A549 treated with RU486 at 1 μM for 4 hours (cell line): ENCODE measurements around the gene RNF181. TPM values are rescaled to one million over a fixed set of nuclear protein-coding genes. Genes with fewer than 3 reads are reported as not detected.

Source experiments
- total RNA-seq: library from RNA; stranded (reverse); fragments of 200-300 nt; extraction: Qiagen RNA extraction; gene quantifications from 5 replicates; pipeline ENCODE4 v1.2.3, GENCODE V29; 2022; ENCODE audit warnings: low read depth

The RNF181 gene, protein sequence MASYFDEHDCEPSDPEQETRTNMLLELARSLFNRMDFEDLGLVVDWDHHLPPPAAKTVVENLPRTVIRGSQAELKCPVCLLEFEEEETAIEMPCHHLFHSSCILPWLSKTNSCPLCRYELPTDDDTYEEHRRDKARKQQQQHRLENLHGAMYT
- 183 to 198 TPM (median 189 TPM) in 5 replicates for total RNA-seq

DNA sequence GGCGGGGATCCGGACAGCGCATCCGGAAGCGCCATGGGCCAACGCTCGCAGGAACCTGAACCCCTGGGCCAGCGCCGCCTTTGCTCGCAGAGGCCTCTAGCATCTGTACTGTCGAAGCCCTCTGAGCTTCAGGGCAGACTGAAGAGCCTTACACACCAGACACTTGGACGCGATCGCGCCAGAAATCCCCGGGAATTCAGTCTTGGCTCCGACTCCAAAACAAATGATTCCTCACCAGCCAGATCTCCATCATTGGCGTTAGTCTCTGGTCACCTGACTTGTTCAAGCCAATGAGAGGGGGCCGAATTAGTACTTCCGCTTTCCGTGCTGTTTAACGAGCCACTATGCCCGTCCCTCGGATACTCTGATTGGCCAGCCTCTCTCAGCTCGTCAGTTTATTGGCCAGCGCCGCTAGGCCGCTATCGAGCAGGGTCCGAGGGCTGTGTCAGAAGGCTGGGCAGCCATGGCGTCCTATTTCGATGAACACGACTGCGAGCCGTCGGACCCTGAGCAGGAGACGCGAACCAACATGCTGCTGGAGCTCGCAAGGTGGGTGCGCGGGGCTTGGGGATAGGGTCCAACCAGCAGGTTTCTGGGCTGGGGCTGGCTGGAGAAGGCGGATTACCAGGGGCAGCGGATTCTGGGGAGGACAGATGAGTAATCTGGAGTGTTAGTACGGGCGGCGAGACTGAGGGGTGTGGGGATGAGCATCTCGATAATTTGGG lies at the start of gene RNF181:
Gene RNF181 (plus strand): TSS at position 445 of the 725 bp plus-strand sequence. CDS start 19 bp downstream, at position 464.

DNA sequence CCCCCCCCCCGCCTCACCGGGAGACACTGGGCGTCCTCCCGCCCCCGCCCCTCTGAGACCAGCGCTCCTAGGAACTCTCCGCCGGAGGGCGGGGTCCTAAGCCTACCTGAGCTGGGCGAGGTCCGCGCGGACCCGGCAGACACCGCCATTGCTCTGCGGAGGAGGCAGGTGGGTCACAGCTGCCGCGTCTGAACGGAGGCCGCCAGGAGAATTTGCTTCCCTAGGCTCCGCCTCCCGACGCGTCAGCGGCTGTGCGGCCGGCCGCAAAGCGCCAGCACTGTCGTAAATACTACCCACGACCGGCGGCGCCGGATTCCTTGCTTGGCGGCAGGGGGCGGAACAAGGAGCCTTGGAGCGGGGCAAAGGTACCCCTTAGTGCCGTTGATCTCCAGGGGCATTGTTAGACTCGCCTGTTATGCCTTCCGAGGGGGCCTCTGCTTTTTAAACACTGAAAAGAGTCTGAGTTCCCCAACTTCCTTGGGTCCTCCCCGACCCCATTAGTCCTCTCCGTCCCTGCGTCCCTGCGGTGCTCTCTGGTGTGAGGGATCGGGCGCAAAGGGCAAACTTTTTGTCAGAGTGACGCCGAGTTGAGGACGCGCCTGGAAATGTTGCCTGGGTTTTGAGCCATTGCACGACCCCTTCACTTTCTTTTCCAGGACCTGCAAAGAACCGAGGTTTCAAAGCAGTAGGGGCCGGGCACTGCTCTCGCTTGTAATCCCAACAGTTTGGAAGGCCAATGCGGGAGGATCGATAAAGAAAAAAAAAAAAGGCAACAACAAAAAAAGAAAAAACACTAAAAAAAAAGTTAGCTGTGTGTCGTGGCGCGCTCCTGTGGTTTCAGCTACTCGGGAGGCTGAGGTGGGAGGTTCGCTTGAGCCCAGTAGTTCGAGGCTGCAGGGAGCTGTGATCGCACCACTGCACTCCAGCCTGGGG lies 34.0 kb upstream of the RNF181 start, which contains the start of gene GGCX:
Gene GGCX (minus strand): TSS at position 214 of the 933 bp plus-strand sequence. CDS start 65 bp downstream, at position 149.

GRCh38 chr2:85577386-85578242 lies 17.9 kb upstream of the RNF181 start, which contains the start of gene VAMP8:
Gene VAMP8, plus strand, starts transcription at chr2:85577586. Its CDS starts 61 bp downstream, at chr2:85577647.

GRCh38 chr2:85584354-85584856 lies 11.1 kb upstream of the RNF181 start, which contains the start of gene VAMP5:
Gene VAMP5, plus strand, starts transcription at chr2:85584431. Its CDS starts 60 bp downstream, at chr2:85584491.

GRCh38 chr2:85602476-85603234 lies 7.1 kb downstream of the RNF181 start, which contains the start of gene TMEM150A:
Gene TMEM150A, minus strand, starts transcription at chr2:85602698. Its CDS starts 750 bp downstream, at chr2:85601948.

DNA sequence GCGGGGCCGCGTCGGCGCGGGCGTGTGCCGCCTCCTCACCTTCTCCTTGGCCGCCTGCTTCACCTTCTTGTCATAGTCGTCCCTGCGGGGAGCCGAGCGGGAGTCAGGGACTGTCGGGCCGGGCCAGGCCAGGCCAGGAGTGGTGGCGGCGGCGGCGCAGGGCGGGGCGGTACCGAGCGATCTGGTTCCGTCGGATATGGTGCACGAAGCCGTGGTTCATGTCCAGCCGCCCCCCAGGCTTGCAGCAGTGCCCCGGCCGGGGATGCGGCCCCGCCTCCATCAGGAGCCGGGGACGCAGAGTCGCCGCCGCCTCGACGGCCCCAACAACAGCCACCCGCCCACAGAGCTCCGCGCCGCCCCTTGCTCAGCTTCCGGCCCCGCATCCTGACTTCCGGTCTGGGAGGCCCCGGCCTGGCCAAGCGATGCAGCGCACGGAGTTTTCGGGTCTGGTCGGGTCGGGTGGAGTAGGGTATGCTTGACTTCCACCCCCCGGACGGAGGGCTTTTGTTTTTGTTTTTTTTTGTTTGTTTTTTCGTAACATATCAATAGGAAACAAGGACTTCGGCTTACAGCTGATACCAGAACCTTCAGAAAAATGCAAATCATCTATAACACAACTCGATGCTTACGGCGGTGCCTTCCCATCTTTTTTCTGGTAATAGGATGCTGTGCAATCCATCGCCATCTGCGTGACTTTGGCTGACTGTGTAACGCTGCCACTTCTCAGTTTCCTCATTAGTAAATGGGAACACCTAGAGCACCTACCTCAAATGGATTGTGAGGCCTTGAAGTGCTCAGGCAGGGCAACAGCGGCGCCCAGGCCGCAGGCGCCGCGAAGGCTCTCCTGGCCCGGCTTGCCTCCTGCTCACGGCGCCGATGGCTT lies 16.4 kb downstream of the RNF181 start, which contains the start of gene C2orf68:
Gene C2orf68 (minus strand): TSS at position 362 of the 883 bp plus-strand sequence. CDS start 82 bp downstream, at position 280.

Other genes starting within 250 kb of the RNF181 start
- 51.9 to 58.7 TPM (median 54.3 TPM) in 5 replicates for gene RETSAT, start 241.2 kb upstream of the RNF181 start, total RNA-seq
- 11.1 to 13.1 TPM (median 11.9 TPM) in 5 replicates for gene ELMOD3, start 241.0 kb upstream of the RNF181 start, total RNA-seq
- 82.4 to 117 TPM (median 86.5 TPM) in 5 replicates for gene CAPG, start 185.4 kb upstream of the RNF181 start, total RNA-seq
- 0.46 to 1.6 TPM (median 0.55 TPM) in 5 replicates for gene SH2D6, start 177.0 kb upstream of the RNF181 start, total RNA-seq
- 412 to 487 TPM (median 481 TPM) in 5 replicates for gene MAT2A, start 56.6 kb upstream of the RNF181 start, total RNA-seq
- gene GGCX, start 34.3 kb upstream of the RNF181 start, total RNA-seq: 36.2 to 46.7 TPM (median 42.4 TPM) in 5 replicates
- 15.8 to 20.9 TPM (median 20.0 TPM) in 5 replicates for gene VAMP8, start 18.2 kb upstream of the RNF181 start, total RNA-seq
- 0.15 TPM in 1 of 5 replicates, not detected in the others for gene VAMP5, start 11.3 kb upstream of the RNF181 start, total RNA-seq
- gene TMEM150A, start 7.0 kb downstream of the RNF181 start, total RNA-seq: 8.5 to 13.1 TPM (median 11.8 TPM) in 5 replicates
- gene C2orf68, start 16.3 kb downstream of the RNF181 start, total RNA-seq: 19.6 to 28.1 TPM (median 24.4 TPM) in 5 replicates
- gene USP39, start 20.4 kb downstream of the RNF181 start, total RNA-seq: 69.5 to 76.1 TPM (median 75.0 TPM) in 5 replicates
- gene SFTPB, start 72.5 kb downstream of the RNF181 start, total RNA-seq: 0.09 to 0.37 TPM (median 0.12 TPM) in 4 of 5 replicates, not detected in the other
- not detected in 5 replicates for gene GNLY, start 98.6 kb downstream of the RNF181 start, total RNA-seq
- gene ATOH8, start 158.2 kb downstream of the RNF181 start, total RNA-seq: 5.2 to 7.1 TPM (median 5.9 TPM) in 5 replicates